HepG2 (cell line): ENCODE measurements around the gene TRIM9.

Source experiments
- NCOA1 ChIP-seq: sonication (generic); formaldehyde crosslinking; IDR thresholded peaks from 2 replicates; pipeline ENCODE4 v1.9.0; 2021; ENCODE audit warnings: missing genetic modification reagents
- RFXAP ChIP-seq: sonication (generic); formaldehyde crosslinking; IDR thresholded peaks from 2 replicates; pipeline ENCODE4 v1.4.0; 2020; ENCODE audit warnings: missing genetic modification reagents, borderline replicate concordance
- ZNF558 ChIP-seq: sonication (generic); formaldehyde crosslinking; IDR thresholded peaks from 2 replicates; pipeline ENCODE4 v1.9.0; 2022; ENCODE audit warnings: mild to moderate bottlenecking, missing genetic modification reagents, borderline replicate concordance

GRCh38 chr14:51117593-51117992 is 22.7 kb upstream of the TRIM9 start:
- TF ChIP-seq NCOA1 = no peak
- TF ChIP-seq RFXAP (CRISPR knock-in tag) = no peak
- no peak for TF ChIP-seq ZNF558
